ENCODE results near the gene TM7SF2. TPM values are rescaled to one million over a fixed set of nuclear protein-coding genes. Genes with fewer than 3 reads are reported as not detected.

The TM7SF2 gene
- total RNA-seq (2014; rRNA removed) (38.4 and 44.2 TPM in 2 replicates), Bru-seq, nascent RNA (percentile 72 among the genes with signal in this experiment), BruChase-seq, experiment 1, labeled RNA remaining after a 6-hour chase (percentile 77 among the genes with signal in this experiment), BruChase-seq, experiment 2, labeled RNA remaining after a 2-hour chase (percentile 79 among the genes with signal in this experiment)
- long read RNA-seq, transcript TM7SF2-217 (8 exons, 2,094 nt): minor isoform, 11 of 179 reads
- long read RNA-seq, transcript TM7SF2-201 (10 exons, 1,722 nt): major isoform, 96 of 179 reads
- long read RNA-seq, partial matches to known transcripts: 21 of 179 reads
- long read RNA-seq, other reads (novel, unspliced or antisense): 46 of 179 reads

GRCh38 chr11:65111744-65112545, at the start of gene TM7SF2:
TSS of gene TM7SF2 (plus strand) at chr11:65111872. CDS start at chr11:65112016, 144 bp downstream.
- Histone ChIP-seq H3K9me2 (replicated peaks; ENCODE audit: low read length) (no peaks in the 10 kb centered on the region), H3K9ac (ENCODE audit: low read length) (peak within 1 kb of the TSS; percentile 57), H3K36me3 (ENCODE audit: low read depth, low read length) (no peaks in the 10 kb centered on the region), H3K4me3 (ENCODE audit: low read length) (peak within 1 kb of the TSS; percentile 73), H3K4me2 (ENCODE audit: low read length) (peak within 1 kb of the TSS; percentile 97), H3F3A (ENCODE audit: low read length, unreplicated experiment) (no peaks in the 10 kb centered on the region), H3K9me3 (ENCODE audit: low read length) (no peaks in the 10 kb centered on the region), H3K27me3 (ENCODE audit: low read length) (no peaks in the 10 kb centered on the region), H3K4me1 (ENCODE audit: insufficient read depth, low read length) (peaks cover 21% of the 10 kb centered on the region), H2AFZ (ENCODE audit: low read length) (peak within 1 kb of the TSS; percentile 35; the same call in 1 of the 2 replicates), H3K27ac (ENCODE audit: low read length) (no peak within 1 kb of the TSS), H3K79me2 (ENCODE audit: low read length) (peaks cover 18% of the 10 kb centered on the region), H4K20me1 (ENCODE audit: low read length) (no peaks in the 10 kb centered on the region)
- no peak for TF ChIP-seq CTCF (conservative IDR thresholded peaks at IDR 0.05; ENCODE audit: low read depth, low read length)
- TF ChIP-seq EZH2phosphoT487 (IDR thresholded peaks at IDR 0.05; ENCODE audit: borderline replicate concordance, low read length): no peak
- no peak for TF ChIP-seq EZH2 (IDR thresholded peaks at IDR 0.05; ENCODE audit: low read length, unreplicated experiment)
- ATAC-seq: peak; percentile 81
- ChIA-PET POLR2A (ENCODE audit: unreplicated experiment) (interaction anchor here (0.6 to 1.0 kb wide), 4 partner anchors 10 to 333 kb away, joined by 3 to 4 read pairs (median 3); partner anchors contain the start of genes FAU, MRPL49 and SF1), CTCF (interaction anchor here (0.5 to 1.1 kb wide), 6 partner anchors 8 to 324 kb away, joined by 3 to 5 read pairs (median 4); partner anchors contain the start of genes MRPL49 and SAC3D1)
- BruUV-seq (replicated peaks): TSS peak; percentile 4
- intact Hi-C loops (cut with micrococcal nuclease): no loop called here
- peak; percentile 98 for DNase-seq

GRCh38 chr11:65063532-65063931, 48.1 kb upstream of the TM7SF2 start:
- BruUV-seq (replicated peaks): no TSS peak
- Histone ChIP-seq H3K9me3 (ENCODE audit: low read length) (no peaks in the 10 kb centered on the region), H3F3A (ENCODE audit: low read length, unreplicated experiment) (no peaks in the 10 kb centered on the region), H3K79me2 (ENCODE audit: low read length) (no peaks in the 10 kb centered on the region), H4K20me1 (ENCODE audit: low read length) (no peaks in the 10 kb centered on the region), H3K36me3 (ENCODE audit: low read depth, low read length) (no peaks in the 10 kb centered on the region), H3K9me2 (replicated peaks; ENCODE audit: low read length) (no peaks in the 10 kb centered on the region), H3K27ac (ENCODE audit: low read length) (no peak overlapping the region), H3K4me1 (ENCODE audit: insufficient read depth, low read length) (no peaks in the 10 kb centered on the region), H3K4me2 (ENCODE audit: low read length) (no peak overlapping the region), H2AFZ (ENCODE audit: low read length) (no peak overlapping the region), H3K4me3 (ENCODE audit: low read length) (no peak overlapping the region), H3K9ac (ENCODE audit: low read length) (no peak overlapping the region), H3K27me3 (ENCODE audit: low read length) (no peaks in the 10 kb centered on the region)
- DNase-seq (no peak), ATAC-seq (no peak)
- intact Hi-C loops (cut with micrococcal nuclease): no loop called here
- TF ChIP-seq CTCF (conservative IDR thresholded peaks at IDR 0.05; ENCODE audit: low read depth, low read length) (no peak), EZH2 (IDR thresholded peaks at IDR 0.05; ENCODE audit: low read length, unreplicated experiment) (no peak), EZH2phosphoT487 (IDR thresholded peaks at IDR 0.05; ENCODE audit: borderline replicate concordance, low read length) (no peak)
- ChIA-PET POLR2A (ENCODE audit: unreplicated experiment) (no interaction called here), CTCF (no interaction called here)
